K562 (cell line): ENCODE data around the gene SCAMP3.
"Not testable (repeated sequence)": the region's sequence is repeated elsewhere in the genome, so short reads cannot be mapped to it uniquely, and the experiment has no call there.

Experiments
- GATA2 ChIP-seq: sonication (generic); formaldehyde crosslinking; IDR thresholded peaks from 2 replicates; pipeline ENCODE4 v1.4.0; 2020; ENCODE audit warnings: mild to moderate bottlenecking, missing genetic modification reagents
- GTF2F1 ChIP-seq: IDR thresholded peaks from 2 replicates; pipeline ENCODE4 v1.6.1; 2011; ENCODE audit warnings: low read depth, low read length, improper control_type of control experiment
- MYBL2 ChIP-seq, 2 experiments: fragments of 450-650 bp in 1 of 2; sonication (generic) in 1 of 2; formaldehyde crosslinking in 1 of 2; IDR thresholded peaks; 2 replicates each; pipeline versions ENCODE4 v1.6.1 to v1.8.1; 2017 to 2022; ENCODE audit warnings: borderline replicate concordance in 1 of 2, inconsistent platforms in 1 of 2, low read depth in 1 of 2, mild to moderate bottlenecking in 1 of 2, missing genetic modification reagents in 1 of 2, moderate library complexity in 1 of 2
- NR2C2 ChIP-seq, 2 experiments: fragments of 200-800 bp in 1 of 2; sonication (Bioruptor generic) in 1 of 2; sonication (generic) in 1 of 2; formaldehyde crosslinking in 1 of 2; IDR thresholded peaks; 2 replicates each; pipeline versions ENCODE4 v1.6.1 to v1.8.0; 2016 to 2022; ENCODE audit warnings: mild to moderate bottlenecking in 1 of 2, missing compliant biosample characterization in 1 of 2, missing genetic modification characterization in 1 of 2, missing genetic modification reagents in 1 of 2
- RAD51 ChIP-seq: fragments of 450-650 bp; IDR thresholded peaks from 2 replicates; pipeline ENCODE4 v1.7.1; 2016; ENCODE audit warnings: low read depth, mild to moderate bottlenecking, borderline replicate concordance
- SIN3A ChIP-seq, 2 experiments: fragments of 150-350 bp in 1 of 2; IDR thresholded peaks; 2 replicates each; pipeline ENCODE4 v1.6.1; 2011 to 2016; ENCODE audit warnings: borderline replicate concordance in 2 of 2, low read depth in 2 of 2, low read length in 2 of 2, mild to moderate bottlenecking in 2 of 2, moderate library complexity in 2 of 2; ENCODE audit not compliant: control insufficient read depth in 1 of 2
- SP1 ChIP-seq: sonication (generic); formaldehyde crosslinking; IDR thresholded peaks from 2 replicates; pipeline ENCODE4 v1.8.1; 2022; ENCODE audit warnings: mild to moderate bottlenecking, missing genetic modification reagents
- SRSF9 ChIP-seq: fragments of 200-400 bp; formaldehyde crosslinking; IDR thresholded peaks from 2 replicates; pipeline ENCODE4 v1.6.1; 2017; ENCODE audit warnings: low read depth, low read length, borderline replicate concordance
- ZEB2 ChIP-seq: fragments of 450-650 bp; IDR thresholded peaks from 2 replicates; pipeline ENCODE4 v1.6.1; 2016
- TF ChIP-seq, protein P1 (sequence below), 2 experiments: fragments of 450-650 bp in 1 of 2; IDR thresholded peaks; 2 replicates each; pipeline ENCODE4 v1.6.1; 2011 to 2017; ENCODE audit warnings: low read depth in 2 of 2, antibody characterized with exemption in 1 of 2, borderline replicate concordance in 1 of 2, low read length in 1 of 2, mild to moderate bottlenecking in 1 of 2, mixed read lengths in 1 of 2; ENCODE audit not compliant: control insufficient read depth in 1 of 2
- TF ChIP-seq, protein P2 (sequence below): sonication (generic); formaldehyde crosslinking; IDR thresholded peaks from 2 replicates; pipeline ENCODE4 v1.9.0; 2022; ENCODE audit warnings: mild to moderate bottlenecking, missing genetic modification reagents
- TF ChIP-seq, protein P3 (sequence below), 2 experiments: fragments of 200-800 bp in 1 of 2; sonication (Bioruptor generic) in 1 of 2; sonication (generic) in 1 of 2; formaldehyde crosslinking in 1 of 2; IDR thresholded peaks in 1 of 2; conservative IDR thresholded peaks in 1 of 2; 2 replicates each; pipeline versions ENCODE4 v1.5.0 to v1.6.1; 2016 to 2020; ENCODE audit warnings: missing compliant biosample characterization in 1 of 2, missing genetic modification characterization in 1 of 2, missing genetic modification reagents in 1 of 2

DNA sequence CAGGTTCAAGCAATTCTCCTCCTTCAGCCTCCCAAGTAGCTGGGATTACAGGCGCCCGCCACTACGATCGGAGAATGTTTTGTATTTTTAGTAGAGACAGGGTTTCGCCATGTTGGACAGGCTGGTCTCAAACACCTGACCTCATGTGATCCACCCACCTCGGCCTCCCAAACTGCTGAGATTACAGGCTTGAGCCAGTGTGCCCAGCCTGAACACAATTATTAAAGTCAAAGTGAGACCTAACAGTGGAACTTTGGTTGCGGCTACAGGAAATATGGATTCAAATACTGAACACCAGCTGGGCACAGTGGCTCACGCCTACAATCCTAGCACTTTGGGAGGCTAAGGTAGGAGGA, 36.8 kb downstream of the SCAMP3 start:
- TF ChIP-seq SRSF9; GTF2F1; RAD51; GATA2 (CRISPR knock-in tag); MYBL2 (IDR thresholded peaks at IDR 0.05; ENCODE audit: low read depth); MYBL2 (CRISPR knock-in tag; IDR thresholded peaks at IDR 0.05; ENCODE audit: borderline replicate concordance); SP1; ZEB2; NR2C2 (CRISPR knock-in tag; IDR thresholded peaks at IDR 0.05); NR2C2 (tag; IDR thresholded peaks at IDR 0.05); SIN3A (IDR thresholded peaks at IDR 0.05; ENCODE audit: borderline replicate concordance in 2 of 2, control insufficient read depth in 1 of 2, low read depth in 2 of 2, low read length in 2 of 2): not testable (repeated sequence)
- TF ChIP-seq, protein P1, sequence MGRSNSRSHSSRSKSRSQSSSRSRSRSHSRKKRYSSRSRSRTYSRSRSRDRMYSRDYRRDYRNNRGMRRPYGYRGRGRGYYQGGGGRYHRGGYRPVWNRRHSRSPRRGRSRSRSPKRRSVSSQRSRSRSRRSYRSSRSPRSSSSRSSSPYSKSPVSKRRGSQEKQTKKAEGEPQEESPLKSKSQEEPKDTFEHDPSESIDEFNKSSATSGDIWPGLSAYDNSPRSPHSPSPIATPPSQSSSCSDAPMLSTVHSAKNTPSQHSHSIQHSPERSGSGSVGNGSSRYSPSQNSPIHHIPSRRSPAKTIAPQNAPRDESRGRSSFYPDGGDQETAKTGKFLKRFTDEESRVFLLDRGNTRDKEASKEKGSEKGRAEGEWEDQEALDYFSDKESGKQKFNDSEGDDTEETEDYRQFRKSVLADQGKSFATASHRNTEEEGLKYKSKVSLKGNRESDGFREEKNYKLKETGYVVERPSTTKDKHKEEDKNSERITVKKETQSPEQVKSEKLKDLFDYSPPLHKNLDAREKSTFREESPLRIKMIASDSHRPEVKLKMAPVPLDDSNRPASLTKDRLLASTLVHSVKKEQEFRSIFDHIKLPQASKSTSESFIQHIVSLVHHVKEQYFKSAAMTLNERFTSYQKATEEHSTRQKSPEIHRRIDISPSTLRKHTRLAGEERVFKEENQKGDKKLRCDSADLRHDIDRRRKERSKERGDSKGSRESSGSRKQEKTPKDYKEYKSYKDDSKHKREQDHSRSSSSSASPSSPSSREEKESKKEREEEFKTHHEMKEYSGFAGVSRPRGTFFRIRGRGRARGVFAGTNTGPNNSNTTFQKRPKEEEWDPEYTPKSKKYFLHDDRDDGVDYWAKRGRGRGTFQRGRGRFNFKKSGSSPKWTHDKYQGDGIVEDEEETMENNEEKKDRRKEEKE (IDR thresholded peaks at IDR 0.05; ENCODE audit: borderline replicate concordance in 1 of 2, control insufficient read depth in 1 of 2, low read depth in 2 of 2, low read length in 1 of 2): not testable (repeated sequence)
- TF ChIP-seq, protein P2, sequence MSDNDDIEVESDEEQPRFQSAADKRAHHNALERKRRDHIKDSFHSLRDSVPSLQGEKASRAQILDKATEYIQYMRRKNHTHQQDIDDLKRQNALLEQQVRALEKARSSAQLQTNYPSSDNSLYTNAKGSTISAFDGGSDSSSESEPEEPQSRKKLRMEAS (CRISPR knock-in tag): not testable (repeated sequence)
- TF ChIP-seq, protein P3, sequence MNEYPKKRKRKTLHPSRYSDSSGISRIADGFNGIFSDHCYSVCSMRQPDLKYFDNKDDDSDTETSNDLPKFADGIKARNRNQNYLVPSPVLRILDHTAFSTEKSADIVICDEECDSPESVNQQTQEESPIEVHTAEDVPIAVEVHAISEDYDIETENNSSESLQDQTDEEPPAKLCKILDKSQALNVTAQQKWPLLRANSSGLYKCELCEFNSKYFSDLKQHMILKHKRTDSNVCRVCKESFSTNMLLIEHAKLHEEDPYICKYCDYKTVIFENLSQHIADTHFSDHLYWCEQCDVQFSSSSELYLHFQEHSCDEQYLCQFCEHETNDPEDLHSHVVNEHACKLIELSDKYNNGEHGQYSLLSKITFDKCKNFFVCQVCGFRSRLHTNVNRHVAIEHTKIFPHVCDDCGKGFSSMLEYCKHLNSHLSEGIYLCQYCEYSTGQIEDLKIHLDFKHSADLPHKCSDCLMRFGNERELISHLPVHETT (CRISPR knock-in tag; conservative IDR thresholded peaks at IDR 0.05 in 1 of 2, IDR thresholded peaks at IDR 0.05 in 1 of 2): not testable (repeated sequence)
